ENCODE results near the gene FSIP1.
A peak's percentile ranks its signal among the peaks of the same experiment; 100 is the strongest.

The FSIP1 gene

DNA sequence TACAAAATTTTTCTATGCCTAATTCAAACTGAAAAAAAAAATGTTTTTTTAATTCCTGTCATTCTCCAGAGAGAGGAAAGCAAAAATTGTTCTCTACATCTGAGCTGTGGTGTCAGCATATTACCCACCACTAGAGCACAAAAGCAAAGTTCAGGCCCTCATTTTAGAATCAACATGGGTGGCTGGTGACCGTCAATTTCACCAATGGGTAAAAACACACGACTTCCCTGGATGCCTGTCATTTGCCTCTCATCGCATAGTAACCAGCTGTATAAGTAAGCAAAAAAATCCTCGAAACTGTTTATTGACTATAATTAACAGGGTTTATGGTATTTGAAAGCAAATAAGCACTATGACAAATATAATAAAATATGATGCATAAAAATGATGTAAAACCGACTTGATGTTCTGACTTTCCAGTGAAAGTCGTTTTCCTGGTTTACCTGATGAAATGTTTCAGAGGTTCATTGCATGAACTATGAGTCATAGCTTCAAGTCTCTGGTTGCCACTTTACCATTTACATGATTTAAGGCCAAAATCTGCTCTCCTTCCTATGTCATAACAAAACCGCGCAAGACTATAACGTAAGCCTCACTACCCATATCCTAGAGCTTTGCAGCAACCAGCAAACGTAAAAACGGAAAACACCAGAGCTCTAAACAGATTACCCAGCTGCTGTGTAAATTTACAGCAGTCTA, 141.3 kb downstream of the FSIP1 start:
- in situ Hi-C loops (cut with HindIII; ENCODE audit: low sequenced_read_pairs), result no loop called here
- no peak overlapping the region for H3K4me3 ChIP-seq (ENCODE audit: low read depth, low read length)
- TF ChIP-seq, protein P1, sequence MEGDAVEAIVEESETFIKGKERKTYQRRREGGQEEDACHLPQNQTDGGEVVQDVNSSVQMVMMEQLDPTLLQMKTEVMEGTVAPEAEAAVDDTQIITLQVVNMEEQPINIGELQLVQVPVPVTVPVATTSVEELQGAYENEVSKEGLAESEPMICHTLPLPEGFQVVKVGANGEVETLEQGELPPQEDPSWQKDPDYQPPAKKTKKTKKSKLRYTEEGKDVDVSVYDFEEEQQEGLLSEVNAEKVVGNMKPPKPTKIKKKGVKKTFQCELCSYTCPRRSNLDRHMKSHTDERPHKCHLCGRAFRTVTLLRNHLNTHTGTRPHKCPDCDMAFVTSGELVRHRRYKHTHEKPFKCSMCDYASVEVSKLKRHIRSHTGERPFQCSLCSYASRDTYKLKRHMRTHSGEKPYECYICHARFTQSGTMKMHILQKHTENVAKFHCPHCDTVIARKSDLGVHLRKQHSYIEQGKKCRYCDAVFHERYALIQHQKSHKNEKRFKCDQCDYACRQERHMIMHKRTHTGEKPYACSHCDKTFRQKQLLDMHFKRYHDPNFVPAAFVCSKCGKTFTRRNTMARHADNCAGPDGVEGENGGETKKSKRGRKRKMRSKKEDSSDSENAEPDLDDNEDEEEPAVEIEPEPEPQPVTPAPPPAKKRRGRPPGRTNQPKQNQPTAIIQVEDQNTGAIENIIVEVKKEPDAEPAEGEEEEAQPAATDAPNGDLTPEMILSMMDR (IDR thresholded peaks at IDR 0.05; ENCODE audit: low read depth, low read length, missing control alignments), result no peak
- DNase-seq (ENCODE audit: low read depth), result no peak

DNA sequence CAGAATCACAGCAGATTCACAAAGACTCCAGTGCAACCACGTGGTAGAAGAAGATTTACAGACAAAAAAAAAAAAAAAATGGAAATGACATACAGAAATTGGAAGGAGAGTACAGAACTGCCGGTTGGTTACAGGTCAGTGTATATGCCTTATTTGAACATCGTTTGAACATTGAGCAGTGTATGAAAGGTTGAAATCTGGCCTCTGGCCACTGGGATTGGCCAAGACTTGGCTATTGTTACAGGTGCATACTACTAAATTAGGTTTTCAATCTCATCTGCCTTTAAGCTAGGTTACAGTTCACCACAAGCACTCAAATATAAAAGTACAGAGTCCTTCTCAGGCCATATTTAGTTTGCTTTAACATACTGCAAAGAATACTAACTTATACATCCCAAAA, 142.0 kb downstream of the FSIP1 start:
- no peak overlapping the region for H3K4me3 ChIP-seq (ENCODE audit: low read depth, low read length)
- in situ Hi-C loops (cut with HindIII; ENCODE audit: low sequenced_read_pairs), result no loop called here
- DNase-seq (ENCODE audit: low read depth), result no peak
- TF ChIP-seq, protein P1 (IDR thresholded peaks at IDR 0.05; ENCODE audit: low read depth, low read length, missing control alignments), result no peak

DNA sequence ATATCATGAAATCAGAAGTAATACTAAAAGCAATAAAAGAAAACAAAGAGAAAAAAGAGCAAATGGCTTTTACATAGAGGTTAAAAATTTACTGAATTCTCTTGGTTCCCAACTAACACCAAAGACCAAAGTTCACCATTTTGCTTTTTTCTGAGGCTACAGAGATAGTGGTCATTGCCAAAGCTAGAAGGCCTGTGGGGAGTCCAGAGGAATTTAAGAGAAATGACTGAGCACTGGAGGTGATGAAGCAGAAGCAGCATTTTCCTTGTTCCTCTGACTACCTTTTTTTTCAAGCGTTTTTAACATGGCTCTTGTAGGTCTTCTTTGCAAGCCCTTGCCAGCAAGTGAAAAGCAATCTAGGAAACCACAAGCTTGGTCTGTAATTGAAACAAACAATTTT, 143.6 kb downstream of the FSIP1 start:
- no peak overlapping the region for H3K4me3 ChIP-seq (ENCODE audit: low read depth, low read length)
- in situ Hi-C loops (cut with HindIII; ENCODE audit: low sequenced_read_pairs), result no loop called here
- no peak for DNase-seq (ENCODE audit: low read depth)
- TF ChIP-seq, protein P1 (IDR thresholded peaks at IDR 0.05; ENCODE audit: low read depth, low read length, missing control alignments), result no peak

DNA sequence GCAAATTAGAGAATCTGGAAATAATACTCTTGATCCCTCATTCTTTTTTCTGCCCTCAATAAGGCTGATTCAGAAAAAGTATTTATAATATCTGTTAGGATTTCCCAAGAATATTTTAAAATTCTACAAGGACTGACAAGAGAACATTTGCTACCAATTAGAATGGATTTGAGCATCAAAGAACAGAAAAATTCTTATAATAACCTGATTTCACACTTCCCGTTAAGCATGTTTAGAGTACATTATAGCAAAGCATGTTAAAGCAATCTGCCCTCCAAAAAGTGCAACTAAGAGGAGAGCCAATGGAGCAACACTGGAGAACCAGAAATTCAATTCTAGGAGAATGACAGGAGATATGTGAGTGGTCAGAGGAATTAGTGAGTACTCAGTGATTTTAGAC, 144.6 kb downstream of the FSIP1 start:
- in situ Hi-C loops (cut with HindIII; ENCODE audit: low sequenced_read_pairs), result no loop called here
- no peak overlapping the region for H3K4me3 ChIP-seq (ENCODE audit: low read depth, low read length)
- TF ChIP-seq, protein P1 (IDR thresholded peaks at IDR 0.05; ENCODE audit: low read depth, low read length, missing control alignments), result no peak
- no peak for DNase-seq (ENCODE audit: low read depth)

DNA sequence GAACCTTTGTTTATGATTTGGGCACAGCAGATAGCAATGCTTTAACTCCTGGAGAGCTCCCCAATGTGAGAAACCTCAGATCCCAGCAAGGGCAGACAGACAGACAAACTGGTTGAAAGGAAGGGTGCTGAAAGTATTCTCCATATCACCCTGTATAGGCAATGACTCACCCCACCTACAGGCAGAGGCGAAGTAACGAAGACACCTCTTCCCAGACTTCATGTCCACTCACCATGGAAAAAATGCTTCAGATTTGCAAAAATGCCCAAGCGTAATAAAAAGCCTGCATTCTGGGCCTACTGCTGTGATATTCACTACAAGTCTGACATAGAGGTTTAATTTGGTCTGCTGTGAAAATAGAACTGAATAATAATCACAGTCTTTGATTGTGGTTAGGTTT, 151.3 kb downstream of the FSIP1 start:
- in situ Hi-C loops (cut with HindIII; ENCODE audit: low sequenced_read_pairs), result loop anchor here (5.0 kb wide), 1 partner anchor 36 kb away; no protein-coding TSS in a partner anchor
- peak; percentile 60 for DNase-seq (ENCODE audit: low read depth)
- TF ChIP-seq, protein P1 (IDR thresholded peaks at IDR 0.05; ENCODE audit: low read depth, low read length, missing control alignments), result peak; percentile 21

DNA sequence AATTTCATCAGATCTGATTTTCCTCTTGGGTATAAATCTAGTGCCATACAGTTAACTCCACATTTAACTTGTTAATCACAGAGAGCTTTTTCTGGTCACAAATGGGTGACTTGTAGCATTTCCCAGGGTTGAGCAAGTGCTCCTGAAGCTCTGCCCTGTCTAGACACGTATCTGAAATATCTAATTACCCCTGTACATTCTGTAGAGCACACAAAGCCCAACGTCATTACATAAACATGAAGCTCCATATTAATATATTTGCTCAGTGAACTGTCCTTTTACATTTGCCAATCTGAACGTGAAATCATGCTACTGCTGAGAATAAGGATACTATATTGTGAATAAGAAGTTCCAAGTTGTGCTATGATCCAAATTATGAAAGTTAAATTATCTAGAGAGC, 152.7 kb downstream of the FSIP1 start:
- in situ Hi-C loops (cut with HindIII; ENCODE audit: low sequenced_read_pairs), result loop anchor here (5.0 kb wide), 1 partner anchor 37 kb away; no protein-coding TSS in a partner anchor
- H3K4me3 ChIP-seq (ENCODE audit: low read depth, low read length), result no peak overlapping the region
- no peak for DNase-seq (ENCODE audit: low read depth)
- TF ChIP-seq, protein P1 (IDR thresholded peaks at IDR 0.05; ENCODE audit: low read depth, low read length, missing control alignments), result no peak

More for the DNA sequence above, 151.3 kb downstream of the FSIP1 start:
- no peak overlapping the region for H3K4me3 ChIP-seq (ENCODE audit: low read depth, low read length)
